ENCODE results near the gene PLXNA4.

DNA sequence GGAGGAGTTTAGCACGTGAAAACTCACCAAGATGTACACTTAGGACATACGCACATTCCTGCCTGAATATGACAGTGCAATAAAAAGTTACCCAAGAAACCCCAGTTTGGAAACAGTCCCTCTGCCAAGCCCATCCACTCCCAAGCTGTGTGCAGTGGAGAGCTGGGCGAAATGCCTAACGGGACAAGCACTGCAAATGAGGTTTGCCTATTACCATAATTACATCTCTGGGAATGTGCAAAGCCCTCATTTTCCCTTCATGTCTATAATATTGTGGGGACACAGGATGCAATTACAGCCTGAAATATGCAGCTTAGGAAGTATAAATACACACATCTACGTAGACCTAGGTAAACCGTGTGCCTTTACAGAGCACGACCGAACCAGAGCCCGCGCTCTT is 117.5 kb downstream of the PLXNA4 start:
- TF ChIP-seq, protein P1, sequence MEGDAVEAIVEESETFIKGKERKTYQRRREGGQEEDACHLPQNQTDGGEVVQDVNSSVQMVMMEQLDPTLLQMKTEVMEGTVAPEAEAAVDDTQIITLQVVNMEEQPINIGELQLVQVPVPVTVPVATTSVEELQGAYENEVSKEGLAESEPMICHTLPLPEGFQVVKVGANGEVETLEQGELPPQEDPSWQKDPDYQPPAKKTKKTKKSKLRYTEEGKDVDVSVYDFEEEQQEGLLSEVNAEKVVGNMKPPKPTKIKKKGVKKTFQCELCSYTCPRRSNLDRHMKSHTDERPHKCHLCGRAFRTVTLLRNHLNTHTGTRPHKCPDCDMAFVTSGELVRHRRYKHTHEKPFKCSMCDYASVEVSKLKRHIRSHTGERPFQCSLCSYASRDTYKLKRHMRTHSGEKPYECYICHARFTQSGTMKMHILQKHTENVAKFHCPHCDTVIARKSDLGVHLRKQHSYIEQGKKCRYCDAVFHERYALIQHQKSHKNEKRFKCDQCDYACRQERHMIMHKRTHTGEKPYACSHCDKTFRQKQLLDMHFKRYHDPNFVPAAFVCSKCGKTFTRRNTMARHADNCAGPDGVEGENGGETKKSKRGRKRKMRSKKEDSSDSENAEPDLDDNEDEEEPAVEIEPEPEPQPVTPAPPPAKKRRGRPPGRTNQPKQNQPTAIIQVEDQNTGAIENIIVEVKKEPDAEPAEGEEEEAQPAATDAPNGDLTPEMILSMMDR (optimal IDR thresholded peaks at IDR 0.05 in 1 of 3, IDR thresholded peaks at IDR 0.05 in 1 of 3, conservative IDR thresholded peaks at IDR 0.05 in 1 of 3; ENCODE audit: extremely low read depth in 1 of 3, insufficient read depth in 2 of 3, low read length in 3 of 3) = no peak
- TF ChIP-seq EZH2 (IDR thresholded peaks at IDR 0.05; ENCODE audit: low read length) = no peak

Measured in keratinocyte (primary cell).